AG09319 (cell line): ENCODE results near the gene MTIF3.

ENCODE experiments used
- DNase-seq: peaks from one replicate; pipeline ENCODE4 v3.0.0-alpha.2; 2010; ENCODE audit warnings: low read depth; ENCODE audit errors: extremely low read depth
- TF ChIP-seq, protein P1 (sequence below): IDR thresholded peaks from 2 replicates; pipeline ENCODE4 v1.5.1; 2011; ENCODE audit warnings: low read depth, mild to moderate bottlenecking, inconsistent platforms, low read length, moderate library complexity

Gene MTIF3

DNA sequence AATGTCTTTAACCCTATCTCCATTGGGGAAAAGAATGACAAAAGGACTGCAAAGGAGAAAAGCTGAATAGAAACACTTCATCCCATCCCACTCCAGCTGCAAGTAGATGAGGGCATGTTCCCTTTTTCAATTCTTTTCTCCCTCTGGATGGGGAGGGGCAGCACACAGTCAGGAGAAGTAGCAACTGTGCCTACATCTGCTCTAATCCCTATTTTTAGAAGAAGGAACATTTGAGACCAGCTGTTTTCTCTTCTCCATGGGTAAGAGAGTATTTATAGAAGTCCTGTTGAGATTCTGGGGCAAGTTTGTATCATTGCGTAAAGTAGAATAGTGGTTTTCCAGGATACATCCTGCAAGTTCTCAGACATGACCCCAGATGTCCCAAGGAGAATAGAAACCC is 35.2 kb downstream of the MTIF3 start:
- TF ChIP-seq, protein P1, sequence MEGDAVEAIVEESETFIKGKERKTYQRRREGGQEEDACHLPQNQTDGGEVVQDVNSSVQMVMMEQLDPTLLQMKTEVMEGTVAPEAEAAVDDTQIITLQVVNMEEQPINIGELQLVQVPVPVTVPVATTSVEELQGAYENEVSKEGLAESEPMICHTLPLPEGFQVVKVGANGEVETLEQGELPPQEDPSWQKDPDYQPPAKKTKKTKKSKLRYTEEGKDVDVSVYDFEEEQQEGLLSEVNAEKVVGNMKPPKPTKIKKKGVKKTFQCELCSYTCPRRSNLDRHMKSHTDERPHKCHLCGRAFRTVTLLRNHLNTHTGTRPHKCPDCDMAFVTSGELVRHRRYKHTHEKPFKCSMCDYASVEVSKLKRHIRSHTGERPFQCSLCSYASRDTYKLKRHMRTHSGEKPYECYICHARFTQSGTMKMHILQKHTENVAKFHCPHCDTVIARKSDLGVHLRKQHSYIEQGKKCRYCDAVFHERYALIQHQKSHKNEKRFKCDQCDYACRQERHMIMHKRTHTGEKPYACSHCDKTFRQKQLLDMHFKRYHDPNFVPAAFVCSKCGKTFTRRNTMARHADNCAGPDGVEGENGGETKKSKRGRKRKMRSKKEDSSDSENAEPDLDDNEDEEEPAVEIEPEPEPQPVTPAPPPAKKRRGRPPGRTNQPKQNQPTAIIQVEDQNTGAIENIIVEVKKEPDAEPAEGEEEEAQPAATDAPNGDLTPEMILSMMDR: no peak
- no peak for DNase-seq

DNA sequence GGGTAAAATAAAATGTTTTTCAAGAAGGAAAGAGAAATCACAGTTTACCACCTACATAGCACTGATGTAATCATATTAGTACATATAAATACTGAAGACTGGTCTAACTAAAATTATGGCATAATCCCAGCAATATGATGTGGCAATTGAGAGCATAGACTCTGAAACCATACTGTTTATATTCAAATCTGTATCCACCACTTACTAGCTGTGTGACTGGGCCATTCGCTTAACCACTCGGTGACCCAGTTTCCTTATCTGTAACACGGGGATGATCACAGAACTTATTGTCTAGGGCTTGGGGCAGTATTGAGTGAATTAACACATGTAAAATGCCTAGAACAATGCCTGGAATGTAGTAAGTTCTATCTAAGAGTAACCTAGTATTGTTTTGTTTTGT is 39.0 kb downstream of the MTIF3 start:
- TF ChIP-seq, protein P1: no peak
- no peak for DNase-seq

DNA sequence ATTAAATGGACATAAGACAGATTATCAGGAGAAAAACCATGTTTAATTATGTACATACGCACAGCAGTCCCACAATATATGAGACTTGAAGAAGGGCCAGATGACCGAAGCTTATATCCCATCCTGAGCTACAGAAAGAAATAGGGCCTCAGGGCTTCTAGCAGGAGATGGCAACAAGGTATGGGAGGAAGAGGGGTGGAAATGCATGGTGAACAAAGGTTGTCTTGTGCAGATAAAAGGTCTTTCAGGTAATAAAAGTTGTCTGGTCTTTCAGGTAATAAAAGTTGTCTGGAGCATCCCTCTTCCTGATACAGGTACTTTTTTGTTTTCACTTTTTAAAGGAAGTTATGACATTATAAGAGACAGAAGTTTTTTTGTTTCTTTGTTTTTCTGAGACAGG is 41.4 kb downstream of the MTIF3 start:
- DNase-seq: no peak
- TF ChIP-seq, protein P1: no peak

DNA sequence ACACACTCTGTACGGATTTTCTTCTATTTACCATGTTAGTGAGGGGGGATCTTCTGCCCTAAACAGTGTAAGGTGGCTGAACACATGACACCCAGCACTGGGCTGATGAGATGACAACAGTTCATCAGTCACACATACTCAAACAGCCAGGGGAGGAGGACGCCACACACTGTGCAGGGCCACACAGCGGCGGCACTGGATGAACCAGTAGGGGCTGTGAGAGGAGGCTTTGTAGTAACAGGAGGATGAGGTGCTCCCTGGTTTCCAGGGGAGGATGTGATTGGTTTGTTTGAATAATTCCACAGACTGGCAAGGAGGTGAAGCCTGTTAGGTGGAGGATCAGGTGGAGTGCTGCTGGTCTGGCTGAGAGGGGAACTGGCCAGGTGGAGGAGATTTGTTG is 42.3 kb downstream of the MTIF3 start:
- TF ChIP-seq, protein P1: no peak
- no peak for DNase-seq

DNA sequence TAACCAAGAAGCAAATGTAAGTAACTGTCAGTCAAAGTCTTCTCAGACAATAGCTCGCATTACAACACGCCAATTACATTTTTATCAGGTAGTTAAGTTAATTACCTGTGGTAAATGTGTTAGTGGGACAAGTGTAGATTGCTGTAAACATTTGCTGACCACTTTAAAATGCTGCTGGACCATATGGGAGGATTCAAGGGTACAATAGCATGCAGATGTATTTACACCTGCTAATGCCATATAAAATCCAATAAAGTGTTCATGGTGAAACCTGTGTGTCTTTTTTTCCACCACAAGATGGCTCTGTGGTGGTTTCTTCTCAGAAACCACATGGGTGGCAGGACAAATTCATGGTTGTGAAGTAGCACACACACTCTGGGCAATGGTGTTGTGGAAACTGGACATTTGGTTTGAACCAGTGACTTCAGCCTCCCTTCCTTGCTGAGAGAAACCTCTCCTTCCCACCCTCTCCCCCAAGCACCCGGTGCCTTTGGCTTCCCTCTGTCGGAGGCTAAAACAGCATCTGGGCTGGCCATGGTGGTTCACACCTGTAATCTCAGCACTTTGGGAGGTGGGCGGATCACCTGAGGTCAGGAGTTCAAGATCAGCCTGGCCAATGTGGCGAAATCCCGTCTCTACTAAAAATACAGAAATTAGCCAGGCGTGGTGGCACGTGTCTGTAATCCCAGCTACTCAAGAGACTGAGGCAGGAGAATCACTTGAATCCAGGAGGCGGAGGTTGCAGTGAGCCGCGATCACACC is 44.0 kb downstream of the MTIF3 start:
- TF ChIP-seq, protein P1: peak; percentile 50
- DNase-seq: no peak

DNA sequence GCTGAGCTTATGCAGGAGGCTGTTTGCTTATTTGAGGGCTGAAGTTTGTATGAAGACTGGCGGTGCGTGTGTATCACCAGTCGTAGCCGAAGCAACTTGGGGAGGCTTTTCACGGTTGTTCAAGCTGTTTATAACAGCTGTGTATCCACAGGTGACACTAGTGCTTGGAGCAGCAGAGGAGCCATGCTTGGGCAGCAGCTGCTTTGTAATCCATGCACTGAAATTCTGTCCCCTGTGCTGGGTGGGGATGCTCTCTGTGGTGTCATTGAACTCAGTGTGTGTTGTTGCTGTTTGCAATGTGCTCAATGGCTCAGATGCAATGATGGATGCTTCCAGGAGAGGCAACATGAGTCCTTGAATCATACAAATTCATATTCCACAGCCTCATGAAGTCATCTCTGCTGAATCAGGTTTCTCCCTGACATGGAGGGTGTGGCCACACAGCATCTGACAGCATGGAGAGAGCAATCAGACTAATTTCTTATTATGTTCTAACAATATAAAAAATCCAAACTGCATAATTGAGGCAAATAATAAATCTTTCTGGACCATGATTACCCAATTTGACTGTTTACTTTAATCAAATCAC is 44.7 kb downstream of the MTIF3 start:
- TF ChIP-seq, protein P1: no peak
- no peak for DNase-seq

DNA sequence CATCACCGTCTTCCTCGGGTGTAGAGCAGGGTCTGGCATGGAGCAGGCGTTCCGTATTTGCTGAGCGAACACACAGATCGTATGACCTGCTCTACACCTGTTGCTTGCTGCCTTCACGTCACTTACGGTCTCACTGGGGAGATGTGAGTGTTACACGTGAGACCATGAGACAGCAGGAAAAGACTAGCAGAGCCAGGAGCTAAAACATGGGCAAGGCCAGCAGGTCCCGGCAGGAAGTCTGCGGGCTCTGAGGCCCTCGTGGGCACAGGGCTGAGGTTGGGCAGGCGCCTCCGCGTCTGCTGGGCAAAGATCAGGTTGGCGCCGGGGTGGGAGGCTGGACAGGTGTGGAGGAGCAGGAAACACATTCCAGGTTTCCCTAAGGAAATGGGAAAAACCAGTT is 45.7 kb downstream of the MTIF3 start:
- no peak for DNase-seq
- TF ChIP-seq, protein P1: no peak
